ENCODE results near the gene MYL12A. TPM values are rescaled to one million over a fixed set of nuclear protein-coding genes. Genes with fewer than 3 reads are reported as not detected.
"Not testable (repeated sequence)": the region's sequence is repeated elsewhere in the genome, so short reads cannot be mapped to it uniquely, and the experiment has no call there.

MYL12A gene
- total RNA-seq, 1 experiment from 2014 or later: 507 TPM

DNA sequence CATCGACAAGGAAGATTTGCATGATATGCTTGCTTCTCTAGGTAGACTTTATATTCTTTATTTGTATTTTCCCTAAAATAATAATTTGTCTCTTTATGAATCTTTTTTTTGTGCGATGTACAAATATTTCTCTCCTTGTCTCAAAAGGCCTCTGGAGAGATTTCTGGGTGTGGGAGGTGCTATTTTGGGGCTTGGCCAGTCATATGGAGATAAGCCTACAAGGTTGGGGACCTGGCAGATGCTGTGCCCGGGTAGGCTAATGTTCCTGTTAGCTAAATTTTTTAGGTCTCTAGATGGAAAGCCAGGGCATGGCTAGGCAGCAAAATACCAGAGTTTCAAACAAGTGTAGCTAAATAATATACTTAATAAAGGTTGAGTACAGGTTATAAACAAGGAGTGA is 25.4 kb downstream of the MYL12A start:
- H3K4me3 ChIP-seq (ENCODE audit: insufficient read depth, low read depth, low read length): no peak overlapping the region
- peaks cover 5% of the 10 kb centered on the region for H3K36me3 ChIP-seq (replicated peaks; ENCODE audit: control insufficient read depth, insufficient read depth, low read length)
- DNase-seq: no peak
- H3K27me3 ChIP-seq (ENCODE audit: control insufficient read depth, insufficient read depth, low read length): no peaks in the 10 kb centered on the region

- not testable (repeated sequence) for DNase-seq; H3K36me3 ChIP-seq (replicated peaks; ENCODE audit: control insufficient read depth, insufficient read depth, low read length); H3K27me3 ChIP-seq (ENCODE audit: control insufficient read depth, insufficient read depth, low read length); H3K4me3 ChIP-seq (ENCODE audit: insufficient read depth, low read depth, low read length)
These were observed 30.1 kb downstream of the MYL12A start for GRCh38 chr18:3277643-3278213.

GRCh38 chr18:3279201-3280185 is 31.9 kb downstream of the MYL12A start:
- Histone ChIP-seq H3K27me3 (ENCODE audit: control insufficient read depth, insufficient read depth, low read length) (no peaks in the 10 kb centered on the region), H3K36me3 (replicated peaks; ENCODE audit: control insufficient read depth, insufficient read depth, low read length) (peaks cover 3% of the 10 kb centered on the region), H3K4me3 (ENCODE audit: insufficient read depth, low read depth, low read length) (no peak overlapping the region)
- no peak for DNase-seq

GRCh38 chr18:3281456-3282400 is 34.1 kb downstream of the MYL12A start:
- Histone ChIP-seq H3K36me3 (replicated peaks; ENCODE audit: control insufficient read depth, insufficient read depth, low read length) (no peaks in the 10 kb centered on the region; the same call in 1 of the 2 replicates), H3K4me3 (ENCODE audit: insufficient read depth, low read depth, low read length) (no peak overlapping the region), H3K27me3 (ENCODE audit: control insufficient read depth, insufficient read depth, low read length) (no peaks in the 10 kb centered on the region)
- peak; percentile 43 for DNase-seq

DNA sequence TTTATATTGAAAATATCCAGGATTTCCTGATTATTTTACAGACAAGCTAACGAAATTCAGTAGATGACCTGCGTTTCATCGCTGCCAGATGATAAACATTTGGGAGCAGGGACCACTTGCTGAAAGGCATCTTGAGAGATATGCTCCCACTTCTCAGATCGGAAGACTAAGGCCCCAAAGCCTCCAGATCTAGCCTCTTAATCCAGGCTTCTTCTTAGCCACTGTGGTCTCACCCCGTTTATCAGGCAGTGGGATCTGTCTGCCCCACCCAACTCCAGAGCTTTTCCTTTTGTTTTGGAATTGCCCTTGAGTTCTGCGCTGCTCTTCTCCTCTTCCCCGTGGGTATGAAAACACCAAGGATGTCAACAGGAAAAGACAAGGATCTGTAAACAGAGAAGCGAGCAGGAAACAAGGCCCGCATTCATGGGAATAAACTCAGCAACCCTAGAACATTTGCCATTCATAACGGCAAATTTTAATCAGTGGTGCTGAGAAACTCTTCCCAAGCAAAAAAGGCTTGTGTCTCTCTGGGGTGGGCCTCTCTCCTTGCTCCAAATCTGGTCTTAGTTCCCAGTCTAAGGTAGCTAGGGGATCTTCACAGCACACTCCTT is 35.8 kb downstream of the MYL12A start:
- Histone ChIP-seq H3K36me3 (replicated peaks; ENCODE audit: control insufficient read depth, insufficient read depth, low read length) (no peaks in the 10 kb centered on the region), H3K27me3 (ENCODE audit: control insufficient read depth, insufficient read depth, low read length) (no peaks in the 10 kb centered on the region), H3K4me3 (ENCODE audit: insufficient read depth, low read depth, low read length) (no peak overlapping the region)
- no peak for DNase-seq

DNA sequence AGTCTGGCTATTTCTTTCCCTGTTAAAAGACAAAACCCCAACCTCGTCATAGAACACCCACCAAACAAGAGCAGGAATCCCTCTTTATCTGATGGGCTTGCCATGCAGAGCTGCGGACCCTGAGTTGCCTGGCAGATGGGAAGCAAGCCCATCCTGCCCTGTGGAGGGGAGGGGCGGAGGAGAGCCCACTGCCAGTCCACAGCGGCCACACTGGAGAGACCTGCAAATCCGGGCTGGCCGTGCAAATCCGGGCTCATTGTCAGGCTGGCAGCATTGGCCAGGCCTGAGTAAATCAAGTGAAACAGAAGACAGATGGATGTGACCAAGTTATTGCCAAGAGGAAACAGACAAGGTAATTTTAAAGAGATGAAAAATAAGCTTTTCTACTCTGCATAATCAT is 36.3 kb downstream of the MYL12A start:
- Histone ChIP-seq H3K36me3 (replicated peaks; ENCODE audit: control insufficient read depth, insufficient read depth, low read length) (no peaks in the 10 kb centered on the region), H3K27me3 (ENCODE audit: control insufficient read depth, insufficient read depth, low read length) (no peaks in the 10 kb centered on the region), H3K4me3 (ENCODE audit: insufficient read depth, low read depth, low read length) (no peak overlapping the region)
- DNase-seq: no peak

GRCh38 chr18:3284501-3284900 is 36.9 kb downstream of the MYL12A start:
- Histone ChIP-seq H3K4me3 (ENCODE audit: insufficient read depth, low read depth, low read length) (no peak overlapping the region), H3K27me3 (ENCODE audit: control insufficient read depth, insufficient read depth, low read length) (no peaks in the 10 kb centered on the region), H3K36me3 (replicated peaks; ENCODE audit: control insufficient read depth, insufficient read depth, low read length) (no peaks in the 10 kb centered on the region)
- DNase-seq: no peak

- Histone ChIP-seq H3K4me3 (ENCODE audit: insufficient read depth, low read depth, low read length) (no peak overlapping the region), H3K27me3 (ENCODE audit: control insufficient read depth, insufficient read depth, low read length) (no peaks in the 10 kb centered on the region), H3K36me3 (replicated peaks; ENCODE audit: control insufficient read depth, insufficient read depth, low read length) (no peaks in the 10 kb centered on the region)
- no peak for DNase-seq
These were observed 38.6 kb downstream of the MYL12A start for GRCh38 chr18:3286159-3286558.

DNA sequence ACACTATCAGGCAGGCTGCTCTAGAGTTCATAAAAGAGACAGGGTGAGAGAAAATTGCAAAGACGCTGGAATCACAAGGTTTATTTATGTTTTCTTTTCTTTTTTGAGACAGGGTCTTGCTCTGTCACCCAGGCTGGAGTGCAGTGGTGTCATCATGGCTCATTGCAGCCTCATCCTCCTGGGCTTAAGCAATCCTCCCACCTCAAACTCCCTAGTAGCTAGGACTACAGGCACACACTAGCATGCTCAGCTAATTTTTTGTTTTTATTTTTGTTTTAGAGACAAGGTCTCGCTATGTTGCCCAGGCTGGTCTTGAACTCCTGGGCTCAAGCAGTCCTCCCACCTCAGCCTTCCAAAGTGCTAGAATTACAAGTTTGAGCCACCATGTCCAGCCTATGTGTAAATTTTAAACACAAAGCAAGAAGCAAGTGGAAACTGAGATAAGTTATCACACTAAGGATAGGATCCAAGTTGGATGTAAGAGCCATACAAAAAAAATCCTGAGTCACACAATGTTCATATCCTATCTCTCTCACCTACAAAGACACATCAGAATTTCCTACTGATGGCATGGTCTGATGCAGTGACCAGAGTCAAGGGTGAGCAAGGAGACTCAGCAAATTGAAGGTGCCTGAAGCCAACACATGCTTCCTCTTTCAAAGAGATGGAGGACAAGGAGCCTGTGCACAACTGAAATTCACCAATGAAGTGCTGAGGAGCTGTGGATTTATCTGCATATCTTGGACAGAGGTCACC is 45.8 kb downstream of the MYL12A start:
- DNase-seq: no peak
- Histone ChIP-seq H3K4me3 (ENCODE audit: insufficient read depth, low read depth, low read length) (no peak overlapping the region), H3K27me3 (ENCODE audit: control insufficient read depth, insufficient read depth, low read length) (no peaks in the 10 kb centered on the region), H3K36me3 (replicated peaks; ENCODE audit: control insufficient read depth, insufficient read depth, low read length) (no peaks in the 10 kb centered on the region; the same call in 1 of the 2 replicates)

- Histone ChIP-seq H3K27me3 (ENCODE audit: control insufficient read depth, insufficient read depth, low read length) (no peaks in the 10 kb centered on the region), H3K4me3 (ENCODE audit: insufficient read depth, low read depth, low read length) (no peak overlapping the region), H3K36me3 (replicated peaks; ENCODE audit: control insufficient read depth, insufficient read depth, low read length) (no peaks in the 10 kb centered on the region; the same call in 1 of the 2 replicates)
- DNase-seq: no peak
These were observed 47.0 kb downstream of the MYL12A start for GRCh38 chr18:3294435-3295080.

DNA sequence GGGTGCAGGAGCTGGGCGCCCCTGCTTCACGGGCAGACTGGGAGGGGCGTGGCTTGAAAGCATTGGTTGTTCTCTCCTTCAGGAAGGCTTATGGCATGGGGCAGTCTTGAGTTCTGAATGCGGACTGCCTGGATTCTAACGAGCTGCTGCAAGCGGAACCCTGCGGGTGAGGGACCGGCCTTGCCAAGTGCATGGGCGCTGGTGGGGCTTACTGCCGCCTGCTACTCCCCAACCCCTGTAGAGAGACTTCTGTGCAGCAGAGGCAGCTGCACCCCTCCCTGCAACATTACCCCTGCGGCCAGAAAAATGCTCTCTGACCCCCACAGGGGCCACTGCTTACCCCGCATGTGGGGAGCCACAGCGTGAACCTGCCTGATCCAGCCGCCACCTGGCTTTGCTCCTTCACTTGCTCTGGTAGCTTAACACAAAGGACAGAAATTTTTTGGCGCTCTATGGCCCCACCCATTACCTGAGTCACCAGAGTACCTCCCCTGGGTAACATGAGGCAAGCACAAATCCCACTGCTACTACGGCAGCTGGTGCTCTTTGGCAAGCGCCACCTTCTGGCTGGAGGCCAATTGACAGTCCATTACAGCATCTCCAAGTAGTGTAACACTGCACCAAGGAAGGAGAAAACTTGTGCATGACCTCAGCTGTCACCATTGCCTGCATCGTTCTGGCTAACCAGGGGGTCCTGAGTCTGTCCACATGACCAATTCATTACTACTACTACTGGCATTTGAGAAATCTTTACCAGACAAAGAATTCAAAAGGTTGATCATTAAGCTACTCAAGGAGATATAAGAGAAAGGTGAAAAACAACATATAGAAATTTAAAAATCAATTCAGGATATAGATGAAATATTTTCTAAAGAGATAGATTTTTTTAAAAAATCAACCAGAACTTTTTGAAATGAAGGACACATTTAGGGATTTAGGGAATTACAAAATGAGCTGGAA is 49.7 kb downstream of the MYL12A start:
- Histone ChIP-seq H3K27me3 (ENCODE audit: control insufficient read depth, insufficient read depth, low read length) (no peaks in the 10 kb centered on the region), H3K36me3 (replicated peaks; ENCODE audit: control insufficient read depth, insufficient read depth, low read length) (no peaks in the 10 kb centered on the region; the same call in 1 of the 2 replicates), H3K4me3 (ENCODE audit: insufficient read depth, low read depth, low read length) (peak overlapping the region; percentile 92)
- DNase-seq: peak; percentile 80

GRCh38 chr18:3304832-3305231 is 57.2 kb downstream of the MYL12A start:
- Histone ChIP-seq H3K36me3 (replicated peaks; ENCODE audit: control insufficient read depth, insufficient read depth, low read length) (no peaks in the 10 kb centered on the region), H3K4me3 (ENCODE audit: insufficient read depth, low read depth, low read length) (no peak overlapping the region), H3K27me3 (ENCODE audit: control insufficient read depth, insufficient read depth, low read length) (no peaks in the 10 kb centered on the region)
- DNase-seq: no peak
